ENCODE data around the gene NRN1.
"Not testable (repeated sequence)": the region's sequence is repeated elsewhere in the genome, so short reads cannot be mapped to it uniquely, and the experiment has no call there.

NRN1 gene

GRCh38 chr6:6006428-6007365 is at the start of gene NRN1:
Gene NRN1 (minus strand): TSS chr6:6006925. CDS start chr6:6006749, 176 bp downstream.
- DNase-seq (ENCODE audit: low read depth), result no peak

- DNase-seq (ENCODE audit: low read depth), result no peak
Measured at GRCh38 chr6:6052216-6052615, 45.5 kb upstream of the NRN1 start.

GRCh38 chr6:6046716-6047115 is 40.0 kb upstream of the NRN1 start:
- no peak for DNase-seq (ENCODE audit: low read depth)

- DNase-seq (ENCODE audit: low read depth), result no peak
Measured at GRCh38 chr6:6039946-6040509, 33.3 kb upstream of the NRN1 start.

GRCh38 chr6:6037179-6037578 is 30.5 kb upstream of the NRN1 start:
- no peak for DNase-seq (ENCODE audit: low read depth)

- no peak for DNase-seq (ENCODE audit: low read depth)
Measured at GRCh38 chr6:6033858-6034257, 27.1 kb upstream of the NRN1 start.

- no peak for DNase-seq (ENCODE audit: low read depth)
Measured at GRCh38 chr6:6026513-6027205, 19.9 kb upstream of the NRN1 start.

GRCh38 chr6:6025736-6026135 is 19.0 kb upstream of the NRN1 start:
- DNase-seq (ENCODE audit: low read depth), result no peak

- no peak for DNase-seq (ENCODE audit: low read depth)
Measured at GRCh38 chr6:6024220-6024619, 17.5 kb upstream of the NRN1 start.

GRCh38 chr6:6022841-6023240 is 16.1 kb upstream of the NRN1 start:
- not testable (repeated sequence) for DNase-seq (ENCODE audit: low read depth)

GRCh38 chr6:6008648-6009421 is 2.1 kb upstream of the NRN1 start:
- no peak for DNase-seq (ENCODE audit: low read depth)

GRCh38 chr6:6008089-6008647 is 1.4 kb upstream of the NRN1 start:
- DNase-seq (ENCODE audit: low read depth), result no peak

GRCh38 chr6:6007366-6008088 is 802 bp upstream of the NRN1 start:
- no peak for DNase-seq (ENCODE audit: low read depth)

GRCh38 chr6:6006006-6006427 is 708 bp downstream of the NRN1 start:
- no peak for DNase-seq (ENCODE audit: low read depth)

- DNase-seq (ENCODE audit: low read depth), result no peak
Measured at GRCh38 chr6:6005051-6006005, 1.4 kb downstream of the NRN1 start.

- DNase-seq (ENCODE audit: low read depth), result no peak
Measured at GRCh38 chr6:6004390-6004995, 2.2 kb downstream of the NRN1 start.

GRCh38 chr6:6003621-6004366 is 2.9 kb downstream of the NRN1 start:
- DNase-seq (ENCODE audit: low read depth), result no peak

- DNase-seq (ENCODE audit: low read depth), result no peak
Measured at GRCh38 chr6:6002848-6003620, 3.7 kb downstream of the NRN1 start.

Measured in non-pigmented ciliary epithelial cell (primary cell).